GM21526 (cell line): ENCODE data around the gene RAB7B.
"Not testable (repeated sequence)": the region's sequence is repeated elsewhere in the genome, so short reads cannot be mapped to it uniquely, and the experiment has no call there.

Experiments used
- ATAC-seq: cut with Tn5 transposase; IDR thresholded peaks from one replicate; pipeline ENCODE4 v1.9.1; 2021; ENCODE audit warnings: moderate library complexity; ENCODE audit not compliant: unreplicated experiment, low FRiP score

RAB7B gene

GRCh38 chr1:205998457-205999241, 4.5 kb downstream of the RAB7B start:
- ATAC-seq = no peak

DNA sequence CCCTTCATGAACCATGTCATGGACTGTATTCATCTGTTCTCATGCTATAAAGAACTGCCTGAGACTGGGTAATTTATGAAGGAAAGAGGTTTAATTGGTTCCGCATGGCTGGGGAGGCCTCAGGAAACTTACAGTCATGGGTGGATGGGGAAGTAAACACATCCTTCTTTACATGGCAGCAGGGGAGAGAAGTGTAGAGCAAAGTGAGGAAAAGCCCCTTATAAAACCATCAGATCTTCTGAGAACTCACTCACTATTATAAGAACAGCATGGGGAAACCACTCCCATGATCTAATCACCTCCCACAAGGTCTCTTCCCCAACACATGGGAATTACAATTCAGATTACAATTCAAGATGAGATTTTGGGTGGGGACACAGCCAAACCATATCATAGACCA, 6.6 kb downstream of the RAB7B start:
- ATAC-seq = not testable (repeated sequence)

DNA sequence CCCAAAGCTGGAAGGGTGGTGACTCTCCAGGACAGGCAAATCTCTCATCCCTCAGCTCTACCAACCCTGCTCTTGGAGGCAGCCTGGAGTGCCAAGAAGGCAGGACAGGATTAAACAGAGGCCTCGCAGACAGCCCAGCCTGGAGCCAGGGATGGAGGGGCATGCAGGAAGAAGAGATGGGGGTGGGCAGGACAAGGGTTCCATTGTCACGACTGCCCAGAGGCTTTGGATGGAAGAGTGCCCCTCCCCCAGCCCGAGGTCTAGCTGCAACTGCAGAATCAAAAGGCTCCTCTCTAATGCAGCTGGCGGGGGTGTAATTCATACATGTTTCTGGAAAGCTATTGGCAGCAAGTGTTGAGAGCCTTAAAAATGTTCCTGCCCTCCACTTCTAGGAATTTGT, 8.8 kb downstream of the RAB7B start:
- no peak for ATAC-seq

DNA sequence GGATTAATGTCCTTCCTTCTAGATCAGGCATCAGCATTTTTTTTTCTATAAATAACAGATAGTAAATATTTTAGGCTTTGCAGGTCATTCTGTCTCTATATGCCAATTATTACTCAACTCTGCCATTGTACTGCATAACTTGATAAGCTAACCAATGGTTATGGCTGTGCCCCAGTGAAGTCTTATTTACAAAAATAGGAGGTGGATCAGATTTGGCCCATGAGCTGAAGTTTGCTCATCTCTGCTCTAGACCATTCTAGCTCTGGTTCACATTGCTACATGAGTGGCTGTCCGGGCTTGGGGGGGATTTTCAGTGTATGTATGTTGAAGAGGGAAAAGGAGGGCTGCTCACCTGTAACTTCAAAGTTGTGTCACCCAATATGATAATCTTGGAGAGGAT, 10.1 kb downstream of the RAB7B start:
- ATAC-seq = no peak

- no peak for ATAC-seq
Measured at GRCh38 chr1:205992218-205992882, 10.8 kb downstream of the RAB7B start.

DNA sequence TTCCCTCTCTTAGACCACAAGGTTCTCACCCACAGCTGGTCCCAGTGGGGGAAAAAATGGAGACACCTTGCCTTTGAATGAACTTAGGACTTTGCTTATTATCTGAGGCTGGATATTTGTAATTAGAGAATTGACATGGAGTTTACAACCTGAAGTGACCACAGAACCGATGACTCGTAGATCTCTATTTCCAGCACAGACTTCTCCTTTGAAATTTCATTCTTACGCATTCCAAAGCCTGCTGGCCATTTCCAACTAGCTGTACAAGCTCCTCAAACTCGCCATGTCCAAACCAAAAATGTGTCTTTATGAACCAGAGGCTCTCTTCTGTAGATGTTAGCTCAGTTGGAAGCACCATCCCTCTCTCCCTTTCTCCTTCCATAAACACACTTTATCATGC, 12.0 kb downstream of the RAB7B start:
- ATAC-seq = no peak

GRCh38 chr1:205990226-205990625, 13.0 kb downstream of the RAB7B start:
- ATAC-seq = no peak

GRCh38 chr1:205989786-205990185, 13.4 kb downstream of the RAB7B start:
- no peak for ATAC-seq

GRCh38 chr1:205988585-205988995, 14.6 kb downstream of the RAB7B start:
- ATAC-seq = no peak

DNA sequence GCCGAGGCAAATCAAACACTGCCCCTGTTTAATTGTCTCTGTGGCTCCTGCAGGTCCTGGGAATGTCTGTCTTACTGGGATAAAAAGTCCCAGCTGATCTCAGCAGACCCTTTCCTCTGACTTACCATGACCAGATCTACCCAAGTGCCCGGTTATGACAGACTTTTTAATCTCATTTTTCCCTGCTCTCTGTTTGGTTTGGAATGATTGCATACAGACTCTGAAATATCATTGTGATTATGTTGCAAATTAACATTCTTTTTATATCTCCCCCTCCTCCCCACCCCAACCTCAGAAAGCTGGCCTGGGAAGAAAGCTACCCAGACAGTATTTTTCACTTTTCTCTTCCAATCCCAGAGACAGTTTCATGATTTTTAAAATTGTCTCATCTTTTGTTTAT, 16.3 kb downstream of the RAB7B start:
- ATAC-seq = no peak

DNA sequence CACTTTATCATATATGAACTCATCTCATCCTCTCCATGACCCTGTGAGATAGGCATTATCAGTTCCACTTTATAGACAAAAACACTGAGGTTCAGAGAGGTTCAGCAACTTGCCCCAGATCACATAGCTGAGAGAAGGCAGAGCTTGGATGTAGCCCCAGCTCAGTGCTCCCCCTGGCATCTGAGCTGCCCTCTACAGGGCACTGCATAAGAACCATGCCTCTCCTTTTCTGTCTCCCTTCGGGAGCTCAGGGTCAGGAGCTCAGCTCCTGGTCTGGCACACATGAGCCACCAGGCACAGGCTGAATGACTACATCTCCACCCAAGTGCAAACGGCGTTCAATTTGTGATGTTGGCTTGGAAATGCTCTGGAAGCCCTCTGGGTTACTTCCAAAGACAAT, 16.9 kb downstream of the RAB7B start:
- no peak for ATAC-seq

DNA sequence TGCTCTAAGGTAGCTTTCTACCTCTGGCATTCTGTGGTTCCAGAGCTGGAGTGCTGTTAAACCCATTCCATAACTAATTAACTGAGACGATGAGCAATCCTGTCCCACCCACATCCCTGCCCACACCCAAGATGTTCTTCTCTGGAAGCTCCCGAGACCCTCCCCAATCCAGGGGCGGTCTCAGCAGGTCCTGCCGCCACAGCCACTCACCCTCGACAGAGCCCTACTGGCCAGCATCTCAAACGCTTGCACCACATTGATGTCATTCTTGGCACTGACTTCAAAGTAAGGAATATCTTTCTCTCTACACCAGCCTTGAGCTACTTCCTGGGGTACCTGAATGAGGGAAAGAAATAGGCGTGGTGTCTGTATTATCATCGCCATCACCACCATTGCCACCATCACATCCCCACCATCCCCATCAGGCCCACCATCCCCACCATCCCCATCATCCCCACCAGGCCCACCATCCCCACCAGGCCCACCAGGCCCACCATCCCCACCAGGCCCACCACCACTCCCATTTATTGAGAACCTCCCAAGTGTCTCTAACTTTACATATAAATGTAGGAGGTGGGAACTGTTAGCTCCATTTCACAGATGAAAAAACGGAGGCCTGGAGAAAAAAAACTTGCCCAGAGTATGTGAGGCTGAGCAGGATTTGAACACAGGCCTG, 17.7 kb downstream of the RAB7B start:
- ATAC-seq = no peak

GRCh38 chr1:205983925-205984725, 19.1 kb downstream of the RAB7B start:
- ATAC-seq = no peak

DNA sequence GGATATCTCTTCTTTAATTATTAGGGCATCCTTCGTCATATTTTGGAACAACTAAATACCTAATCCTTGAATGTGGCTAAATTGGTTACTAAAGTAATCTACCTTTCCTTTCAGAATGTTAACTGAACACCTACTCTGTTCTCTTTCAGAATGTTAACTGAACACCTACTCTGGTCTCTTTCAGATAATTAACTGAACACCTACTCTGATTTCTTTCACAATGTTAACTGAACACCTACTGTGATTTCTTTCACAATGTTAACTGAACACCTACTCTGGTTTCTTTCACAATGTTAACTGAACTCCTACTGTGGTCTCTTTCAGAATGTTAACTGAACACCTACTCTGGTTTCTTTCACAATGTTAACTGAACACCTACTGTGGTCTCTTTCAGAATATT, 21.9 kb downstream of the RAB7B start:
- no peak for ATAC-seq

DNA sequence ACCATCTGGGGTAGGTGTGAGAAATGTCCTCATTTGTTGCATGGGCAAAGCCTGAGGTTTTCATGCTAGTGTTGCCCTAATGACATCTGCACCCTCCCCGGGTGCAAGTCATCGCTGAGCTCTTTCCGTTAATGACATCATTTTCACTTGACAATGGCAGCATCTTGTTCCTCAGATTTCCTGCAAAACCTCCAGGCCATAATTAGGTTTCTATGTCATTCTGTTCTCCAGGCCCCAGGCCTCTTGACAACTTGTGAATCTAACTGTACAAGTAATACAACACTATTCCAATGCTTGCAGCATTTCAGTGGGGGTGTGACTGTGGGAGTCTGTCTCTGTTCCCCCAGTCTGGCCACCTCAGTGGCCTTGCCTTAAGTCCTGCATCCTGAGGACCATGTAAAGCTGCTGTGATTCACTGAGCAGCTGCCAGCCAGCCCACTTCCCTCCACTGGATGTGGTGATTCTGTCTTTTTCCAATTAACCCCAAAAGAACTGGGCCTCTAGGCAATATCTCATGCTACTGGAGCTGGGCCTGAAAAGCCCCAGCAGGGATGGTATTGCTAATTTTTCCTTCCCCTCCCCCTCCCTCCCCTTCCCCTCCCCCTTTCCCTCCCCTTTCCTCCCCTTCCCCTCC, 22.8 kb downstream of the RAB7B start:
- no peak for ATAC-seq

GRCh38 chr1:205979301-205979700, 23.9 kb downstream of the RAB7B start:
- ATAC-seq = no peak

DNA sequence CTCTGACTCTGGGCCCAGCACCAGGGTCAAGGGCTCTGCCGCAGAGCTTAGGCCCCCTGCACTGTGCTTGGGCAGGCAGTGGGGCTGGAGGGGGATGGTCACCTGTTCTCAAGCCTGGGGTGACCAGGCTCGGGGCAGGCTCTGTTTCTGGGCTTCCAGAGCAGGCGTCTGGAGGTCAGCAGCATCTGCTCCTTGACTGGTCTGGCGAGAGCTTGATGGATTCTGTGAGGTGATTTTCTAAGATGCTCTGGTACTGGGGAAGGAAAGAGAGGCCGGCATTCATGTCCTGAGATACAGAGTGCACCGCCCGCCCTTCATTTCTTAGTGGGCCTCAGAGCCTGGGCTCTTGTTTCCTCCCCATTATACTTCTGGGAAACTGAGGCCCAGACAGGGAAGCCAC, 24.5 kb downstream of the RAB7B start:
- no peak for ATAC-seq

DNA sequence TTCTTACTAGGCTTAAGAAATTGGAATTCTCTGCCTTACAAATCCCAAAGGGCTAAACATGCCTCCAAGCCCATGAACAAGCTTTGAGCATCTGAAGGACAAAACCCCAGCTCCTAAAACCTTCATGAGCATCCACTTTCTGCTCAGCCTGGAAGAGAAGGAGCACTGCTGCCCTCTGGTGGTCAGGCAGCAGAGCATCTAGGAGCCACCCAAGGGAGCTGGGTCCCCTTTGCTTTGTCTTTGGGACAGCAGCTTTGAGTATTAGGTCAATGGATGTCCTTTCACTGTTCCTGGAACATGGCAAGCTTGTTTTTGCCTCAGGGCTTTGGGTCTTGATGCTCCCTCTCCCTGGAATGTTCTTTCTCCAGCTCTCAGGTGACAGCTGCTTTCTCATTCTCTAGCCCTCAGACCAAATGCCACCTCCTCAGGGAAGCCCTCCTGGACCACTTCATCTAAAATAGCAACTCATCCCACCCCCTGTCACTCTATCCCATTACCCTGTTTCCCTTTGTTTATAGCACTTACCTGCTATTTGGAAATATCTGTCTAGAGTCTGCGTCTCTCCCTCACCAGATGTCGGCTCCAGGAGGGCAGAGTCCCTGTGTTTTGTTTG, 25.7 kb downstream of the RAB7B start:
- no peak for ATAC-seq

GRCh38 chr1:205976708-205977401, 26.3 kb downstream of the RAB7B start:
- ATAC-seq = no peak
